NOMO-1 (cell line): ENCODE results near the gene CIDEA.

ENCODE experiments used
- DNase-seq, 2 experiments: peaks; one replicate each; lab custom pipeline; 2025; ENCODE audit not compliant: unreplicated experiment in 2 of 2; lab: John Stamatoyannopoulos, UW

Gene CIDEA

GRCh38 chr18:12296087-12296403 is 41.9 kb downstream of the CIDEA start:
- DNase-seq, result no peak

- DNase-seq, result no peak
These were observed 42.3 kb downstream of the CIDEA start for GRCh38 chr18:12296457-12296856.

GRCh38 chr18:12299862-12300261 is 45.7 kb downstream of the CIDEA start:
- no peak for DNase-seq

GRCh38 chr18:12301263-12302005 is 47.3 kb downstream of the CIDEA start:
- no peak for DNase-seq

- no peak for DNase-seq
These were observed 48.4 kb downstream of the CIDEA start for GRCh38 chr18:12302391-12303147.

- DNase-seq, result no peak
These were observed 50.4 kb downstream of the CIDEA start for GRCh38 chr18:12304351-12305210.

GRCh38 chr18:12305211-12305610 is 51.0 kb downstream of the CIDEA start:
- DNase-seq, result no peak

- no peak for DNase-seq
These were observed 51.9 kb downstream of the CIDEA start for GRCh38 chr18:12305930-12306629.

GRCh38 chr18:12306752-12307700 is 52.9 kb downstream of the CIDEA start:
- DNase-seq, result peak; percentile 34 to 54

- peak; percentile 39 to 45 for DNase-seq
These were observed 53.7 kb downstream of the CIDEA start, which contains the start of gene TUBB6 for GRCh38 chr18:12307701-12308385. TSS of gene TUBB6 (plus strand) at chr18:12308241. CDS start at chr18:12308293, 52 bp downstream.

GRCh38 chr18:12308386-12309100 is 54.4 kb downstream of the CIDEA start:
- peak; percentile 51 to 69 for DNase-seq

GRCh38 chr18:12309683-12310198 is 55.6 kb downstream of the CIDEA start:
- DNase-seq, result no peak

GRCh38 chr18:12310762-12311161 is 56.6 kb downstream of the CIDEA start:
- no peak for DNase-seq

GRCh38 chr18:12312976-12313375 is 58.8 kb downstream of the CIDEA start:
- no peak for DNase-seq

- DNase-seq, result no peak
These were observed 59.5 kb downstream of the CIDEA start for GRCh38 chr18:12313530-12314245.

- peak in 1 of 2 experiments; percentile 8 for DNase-seq
These were observed 60.6 kb downstream of the CIDEA start for GRCh38 chr18:12314591-12315305.

- DNase-seq, result no peak
These were observed 61.3 kb downstream of the CIDEA start for GRCh38 chr18:12315490-12315889.
